GM23338 (cell line): ENCODE measurements around the gene DDX20. TPM values are rescaled to one million over a fixed set of nuclear protein-coding genes. Genes with fewer than 3 reads are reported as not detected.

ENCODE experiments used
- ATAC-seq: fragments of 200-7000 bp; cut with Tn5 transposase; 3 replicates; pipeline ENCODE4 v1.9.1; 2020
- DNase-seq: peaks from one replicate; pipeline ENCODE4 v3.0.0-alpha.2; 2015; ENCODE audit warnings: low spot score
- H2AFZ ChIP-seq: fragments of 200-600 bp; sonication (generic); 2 replicates; pipeline ENCODE4 v1.8.0; 2016; ENCODE audit warnings: antibody characterized with exemption, mild to moderate bottlenecking, moderate library complexity
- H3F3A ChIP-seq: fragments of 200-600 bp; sonication (generic); replicated peaks from 2 replicates; pipeline ENCODE4 v1.8.0; 2017; ENCODE audit warnings: antibody characterized with exemption, mixed run types, low read depth
- H3K27ac ChIP-seq: fragments of 200-600 bp; sonication (generic); 2 replicates; pipeline ENCODE4 v1.6.1; 2016; ENCODE audit warnings: low read depth
- H3K27me3 ChIP-seq: fragments of 200-600 bp; sonication (generic); 2 replicates; pipeline ENCODE4 v1.8.0; 2016; ENCODE audit warnings: mild to moderate bottlenecking, mixed run types, moderate library complexity; ENCODE audit not compliant: insufficient read depth
- H3K36me3 ChIP-seq: fragments of 200-600 bp; sonication (generic); 2 replicates; pipeline ENCODE4 v1.8.0; 2016; ENCODE audit warnings: mild to moderate bottlenecking; ENCODE audit not compliant: insufficient read depth
- H3K4me1 ChIP-seq: fragments of 200-600 bp; sonication (generic); 2 replicates; pipeline ENCODE4 v1.8.0; 2016; ENCODE audit warnings: mild to moderate bottlenecking, moderate library complexity; ENCODE audit not compliant: insufficient read depth
- H3K4me2 ChIP-seq: fragments of 200-600 bp; sonication (generic); 2 replicates; pipeline ENCODE4 v1.7.1; 2017; ENCODE audit warnings: mixed run types
- H3K4me3 ChIP-seq: fragments of 200-600 bp; sonication (generic); 2 replicates; pipeline ENCODE4 v1.6.1; 2016; ENCODE audit warnings: mixed run types
- H3K79me2 ChIP-seq: fragments of 200-600 bp; sonication (generic); replicated peaks from 2 replicates; pipeline ENCODE4 v1.8.0; 2017; ENCODE audit warnings: mild to moderate bottlenecking; ENCODE audit not compliant: insufficient read depth
- H3K9me2 ChIP-seq: fragments of 200-600 bp; sonication (generic); 2 replicates; pipeline ENCODE4 v1.8.0; 2017; ENCODE audit not compliant: insufficient read depth
- H4K20me1 ChIP-seq: fragments of 200-600 bp; sonication (generic); replicated peaks from 2 replicates; pipeline ENCODE4 v1.8.0; 2017; ENCODE audit warnings: mild to moderate bottlenecking; ENCODE audit not compliant: insufficient read depth
- H3K27ac Mint-ChIP-seq: 2 replicates; pipeline ENCODE4 v1.8.0; 2020; ENCODE audit warnings: inconsistent platforms, mild to moderate bottlenecking, moderate library complexity, mixed read lengths
- H3K27me3 Mint-ChIP-seq: 3 replicates; pipeline ENCODE4 v1.8.0; 2022; ENCODE audit warnings: low read depth, mild to moderate bottlenecking, moderate library complexity, mixed read lengths, inconsistent platforms; ENCODE audit not compliant: insufficient read depth, poor library complexity
- H3K36me3 Mint-ChIP-seq: 3 replicates; pipeline ENCODE4 v1.8.0; 2021; ENCODE audit warnings: low read depth, mild to moderate bottlenecking, inconsistent platforms, moderate library complexity, mixed read lengths
- H3K4me1 Mint-ChIP-seq: 3 replicates; pipeline ENCODE4 v1.8.0; 2020; ENCODE audit warnings: mild to moderate bottlenecking, inconsistent platforms, mixed read lengths
- H3K4me3 Mint-ChIP-seq: 3 replicates; pipeline ENCODE4 v1.8.0; 2021; ENCODE audit warnings: moderate library complexity, mild to moderate bottlenecking, inconsistent platforms, mixed read lengths
- H3K9me3 Mint-ChIP-seq: 3 replicates; pipeline ENCODE4 v1.8.0; 2020; ENCODE audit warnings: moderate library complexity, mild to moderate bottlenecking, inconsistent platforms, mixed read lengths
- CREB1 ChIP-seq: fragments of 250-450 bp; sonication (Bioruptor Pico); IDR thresholded peaks from 2 replicates; pipeline ENCODE4 v1.5.0; 2020; ENCODE audit warnings: low read depth, mild to moderate bottlenecking, moderate library complexity
- EZH2 ChIP-seq: fragments of 200-600 bp; sonication (generic); IDR thresholded peaks from one replicate; pipeline ENCODE4 v1.8.0; 2017; ENCODE audit warnings: antibody characterized with exemption, mild to moderate bottlenecking, low read depth; ENCODE audit not compliant: unreplicated experiment
- EZH2phosphoT487 ChIP-seq: fragments of 200-600 bp; sonication (generic); IDR thresholded peaks from one replicate; pipeline ENCODE4 v1.8.1; 2018; ENCODE audit warnings: antibody characterized with exemption; ENCODE audit not compliant: unreplicated experiment
- NANOG ChIP-seq: IDR thresholded peaks from 2 replicates; pipeline ENCODE4 v1.6.1; 2016; ENCODE audit warnings: antibody characterized with exemption, borderline replicate concordance
- POLR2AphosphoS5 ChIP-seq: IDR thresholded peaks from 2 replicates; pipeline ENCODE4 v1.6.1; 2016; ENCODE audit warnings: antibody characterized with exemption, low read depth
- ZNF114 ChIP-seq: fragments of 250-450 bp; sonication (Bioruptor Pico); IDR thresholded peaks from 2 replicates; pipeline ENCODE4 v1.5.0; 2020; ENCODE audit warnings: mild to moderate bottlenecking, moderate library complexity
- ZNF331 ChIP-seq: fragments of 250-450 bp; sonication (Bioruptor Pico); IDR thresholded peaks from 2 replicates; pipeline ENCODE4 v1.5.0; 2020; ENCODE audit warnings: low read depth, mild to moderate bottlenecking, moderate library complexity
- polyA plus RNA-seq: library from polyadenylated mRNA; unstranded; fragments of >200 nt; fragmentation: Nextera tagmentation; extraction: Ambion mirVana; gene quantifications from 2 replicates; pipeline ENCODE4 v1.2.1, GENCODE V29; 2016
- total RNA-seq: library from RNA; depleted of rRNA; stranded (reverse); fragments of >200 nt; shearing (Covaris generic); gene quantifications from 2 replicates; pipeline ENCODE4 v1.2.3, GENCODE V29; 2014
- TF ChIP-seq, protein P1 (sequence below), 2 experiments: fragments of 200-600 bp in 1 of 2; sonication (generic) in 1 of 2; conservative IDR thresholded peaks; 2 replicates each; pipeline versions ENCODE4 v1.5.1 to v1.6.1; 2016 to 2017; ENCODE audit warnings: antibody characterized with exemption in 2 of 2, low read depth in 2 of 2, mild to moderate bottlenecking in 2 of 2, moderate library complexity in 1 of 2
- TF ChIP-seq, protein P2 (sequence below): IDR thresholded peaks from 2 replicates; pipeline ENCODE4 v1.6.1; 2016; ENCODE audit warnings: antibody characterized with exemption

The DDX20 gene
- total and polyA plus RNA-seq, 2 experiments from 2014 or later, result 11.9 to 54.4 TPM

DNA sequence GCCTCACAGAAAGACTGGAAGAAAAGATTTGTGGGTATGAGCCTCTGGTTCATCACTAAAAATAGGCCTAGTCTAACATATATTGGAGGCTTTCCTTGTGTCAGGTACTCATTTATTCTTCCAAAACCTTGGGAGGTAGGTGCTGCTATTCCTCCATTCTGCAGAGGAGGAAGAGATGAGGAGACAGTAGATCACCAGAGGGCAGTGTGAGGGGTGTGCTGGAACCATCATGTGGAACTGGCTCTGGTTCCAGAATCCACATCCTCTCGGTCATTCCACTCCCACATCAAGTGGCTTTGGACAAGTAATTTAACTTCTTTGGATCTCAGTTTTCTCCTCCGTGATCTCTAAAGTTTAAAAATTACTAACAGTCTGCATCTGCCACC is 9.1 kb upstream of the DDX20 start:
- H3F3A ChIP-seq, result no peaks in the 10 kb centered on the region
- Mint-ChIP-seq H3K4me3 (no peak overlapping the region), H3K27me3 (peaks cover 11% of the 10 kb centered on the region), H3K27ac (no peak overlapping the region), H3K36me3 (no peaks in the 10 kb centered on the region), H3K4me1 (peaks cover 20% of the 10 kb centered on the region), H3K9me3 (no peaks in the 10 kb centered on the region)
- no peak overlapping the region for H2AFZ ChIP-seq
- no peak overlapping the region for H3K4me2 ChIP-seq
- TF ChIP-seq POLR2AphosphoS5, result no peak
- TF ChIP-seq, protein P1, sequence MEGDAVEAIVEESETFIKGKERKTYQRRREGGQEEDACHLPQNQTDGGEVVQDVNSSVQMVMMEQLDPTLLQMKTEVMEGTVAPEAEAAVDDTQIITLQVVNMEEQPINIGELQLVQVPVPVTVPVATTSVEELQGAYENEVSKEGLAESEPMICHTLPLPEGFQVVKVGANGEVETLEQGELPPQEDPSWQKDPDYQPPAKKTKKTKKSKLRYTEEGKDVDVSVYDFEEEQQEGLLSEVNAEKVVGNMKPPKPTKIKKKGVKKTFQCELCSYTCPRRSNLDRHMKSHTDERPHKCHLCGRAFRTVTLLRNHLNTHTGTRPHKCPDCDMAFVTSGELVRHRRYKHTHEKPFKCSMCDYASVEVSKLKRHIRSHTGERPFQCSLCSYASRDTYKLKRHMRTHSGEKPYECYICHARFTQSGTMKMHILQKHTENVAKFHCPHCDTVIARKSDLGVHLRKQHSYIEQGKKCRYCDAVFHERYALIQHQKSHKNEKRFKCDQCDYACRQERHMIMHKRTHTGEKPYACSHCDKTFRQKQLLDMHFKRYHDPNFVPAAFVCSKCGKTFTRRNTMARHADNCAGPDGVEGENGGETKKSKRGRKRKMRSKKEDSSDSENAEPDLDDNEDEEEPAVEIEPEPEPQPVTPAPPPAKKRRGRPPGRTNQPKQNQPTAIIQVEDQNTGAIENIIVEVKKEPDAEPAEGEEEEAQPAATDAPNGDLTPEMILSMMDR (conservative IDR thresholded peaks at IDR 0.05; ENCODE audit: low read depth in 2 of 2), result peak in 1 of 2 experiments; percentile 39; a peak in 2 of 4 replicates
- H3K27me3 ChIP-seq, result peaks cover 7% of the 10 kb centered on the region; the same call in 1 of the 2 replicates
- ATAC-seq, result peak; percentile 19; the same call in 2 of the 3 replicates
- peaks cover 6% of the 10 kb centered on the region; the same call in 1 of the 2 replicates for H3K4me1 ChIP-seq
- no peaks in the 10 kb centered on the region for H3K79me2 ChIP-seq
- H3K36me3 ChIP-seq, result no peaks in the 10 kb centered on the region
- H3K27ac ChIP-seq, result no peak overlapping the region
- H4K20me1 ChIP-seq, result no peaks in the 10 kb centered on the region
- no peak overlapping the region for H3K4me3 ChIP-seq
- no peaks in the 10 kb centered on the region for H3K9me2 ChIP-seq
- no peak for DNase-seq

DNA sequence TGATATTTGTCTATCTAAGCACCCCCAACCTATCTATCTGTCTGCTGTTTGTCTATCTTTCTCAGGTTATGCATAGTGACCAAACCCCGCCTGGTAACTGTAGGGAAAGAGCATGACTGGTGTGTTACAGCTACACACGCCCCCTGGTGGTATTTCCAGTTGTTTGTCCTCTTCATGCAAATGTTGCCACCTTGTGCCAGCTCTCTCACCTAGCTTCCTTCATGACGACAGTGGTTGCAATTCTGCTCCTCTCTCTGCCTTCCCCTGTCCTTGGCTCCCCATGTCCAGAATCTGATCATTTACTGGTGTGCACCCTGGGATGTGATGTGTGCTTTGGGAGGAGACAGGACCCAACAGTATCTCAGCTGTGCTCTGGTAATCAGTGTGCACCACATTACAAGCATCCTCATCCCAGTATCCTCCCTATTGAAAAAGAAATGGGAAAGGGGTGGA is 8.4 kb upstream of the DDX20 start:
- Mint-ChIP-seq H3K4me3 (no peak overlapping the region), H3K4me1 (peaks cover 20% of the 10 kb centered on the region), H3K9me3 (no peaks in the 10 kb centered on the region), H3K27ac (no peak overlapping the region), H3K36me3 (no peaks in the 10 kb centered on the region), H3K27me3 (peaks cover 9% of the 10 kb centered on the region)
- H2AFZ ChIP-seq, result no peak overlapping the region
- H3K4me3 ChIP-seq, result no peak overlapping the region
- no peaks in the 10 kb centered on the region for H3K9me2 ChIP-seq
- H3K27me3 ChIP-seq, result no peaks in the 10 kb centered on the region
- no peaks in the 10 kb centered on the region for H3K79me2 ChIP-seq
- H3K4me2 ChIP-seq, result no peak overlapping the region
- ATAC-seq, result peak; percentile 81
- H3F3A ChIP-seq, result no peaks in the 10 kb centered on the region
- TF ChIP-seq, protein P1 (conservative IDR thresholded peaks at IDR 0.05; ENCODE audit: low read depth in 2 of 2), result peak; percentile 74 to 98
- TF ChIP-seq CREB1 (CRISPR knock-in tag) (peak; percentile 75), ZNF114 (no peak)
- no peaks in the 10 kb centered on the region for H4K20me1 ChIP-seq
- no peaks in the 10 kb centered on the region for H3K36me3 ChIP-seq
- H3K4me1 ChIP-seq, result peaks cover 4% of the 10 kb centered on the region; the same call in 1 of the 2 replicates
- DNase-seq, result peak; percentile 97
- no peak overlapping the region for H3K27ac ChIP-seq

DNA sequence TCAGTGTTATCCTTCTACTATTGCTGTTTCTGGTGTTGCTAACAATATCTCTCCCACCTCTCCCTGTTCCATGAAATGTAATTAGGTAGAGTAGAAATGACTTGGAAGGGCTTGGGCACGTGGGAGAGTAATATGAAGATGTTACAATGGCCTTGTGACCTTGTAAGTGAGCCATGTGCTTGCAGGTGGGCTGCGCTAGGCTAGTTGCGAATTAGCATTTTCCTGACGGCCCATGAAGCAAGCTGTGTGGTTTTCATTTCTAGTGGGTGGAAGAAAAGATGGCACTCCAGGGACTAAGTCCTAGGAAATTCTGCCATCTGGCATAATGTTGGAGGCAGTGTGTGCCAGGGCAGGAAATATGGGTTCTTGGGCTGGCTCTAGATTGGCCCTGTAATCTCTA is 7.8 kb upstream of the DDX20 start:
- no peaks in the 10 kb centered on the region for H3K4me1 ChIP-seq
- H3K79me2 ChIP-seq, result no peaks in the 10 kb centered on the region
- H2AFZ ChIP-seq, result no peak overlapping the region
- Mint-ChIP-seq H3K9me3 (no peaks in the 10 kb centered on the region), H3K4me3 (no peak overlapping the region), H3K4me1 (peaks cover 20% of the 10 kb centered on the region), H3K27me3 (peaks cover 9% of the 10 kb centered on the region), H3K36me3 (no peaks in the 10 kb centered on the region), H3K27ac (no peak overlapping the region)
- no peak for DNase-seq
- H4K20me1 ChIP-seq, result no peaks in the 10 kb centered on the region
- no peak overlapping the region for H3K4me2 ChIP-seq
- H3K36me3 ChIP-seq, result no peaks in the 10 kb centered on the region
- H3K4me3 ChIP-seq, result no peak overlapping the region
- no peak for ATAC-seq
- no peaks in the 10 kb centered on the region for H3F3A ChIP-seq
- TF ChIP-seq, protein P2, sequence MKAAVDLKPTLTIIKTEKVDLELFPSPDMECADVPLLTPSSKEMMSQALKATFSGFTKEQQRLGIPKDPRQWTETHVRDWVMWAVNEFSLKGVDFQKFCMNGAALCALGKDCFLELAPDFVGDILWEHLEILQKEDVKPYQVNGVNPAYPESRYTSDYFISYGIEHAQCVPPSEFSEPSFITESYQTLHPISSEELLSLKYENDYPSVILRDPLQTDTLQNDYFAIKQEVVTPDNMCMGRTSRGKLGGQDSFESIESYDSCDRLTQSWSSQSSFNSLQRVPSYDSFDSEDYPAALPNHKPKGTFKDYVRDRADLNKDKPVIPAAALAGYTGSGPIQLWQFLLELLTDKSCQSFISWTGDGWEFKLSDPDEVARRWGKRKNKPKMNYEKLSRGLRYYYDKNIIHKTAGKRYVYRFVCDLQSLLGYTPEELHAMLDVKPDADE, result no peak
- no peak for TF ChIP-seq POLR2AphosphoS5
- no peak for TF ChIP-seq EZH2
- TF ChIP-seq ZNF114, result no peak
- no peak for TF ChIP-seq NANOG
- TF ChIP-seq CREB1 (CRISPR knock-in tag), result no peak
- no peak for TF ChIP-seq EZH2phosphoT487
- TF ChIP-seq, protein P1 (conservative IDR thresholded peaks at IDR 0.05; ENCODE audit: low read depth in 2 of 2), result no peak
- no peak for TF ChIP-seq ZNF331 (CRISPR knock-in tag)
- 0 out of 2 replicates have a peak overlapping the region, but pooled peaks have one; percentile 15 for H3K27ac ChIP-seq
- H3K27me3 ChIP-seq, result no peaks in the 10 kb centered on the region
- H3K9me2 ChIP-seq, result no peaks in the 10 kb centered on the region
